Endothelial cell of umbilical vein (primary cell): ENCODE data around the gene PITPNB. TPM values are rescaled to one million over a fixed set of nuclear protein-coding genes. Genes with fewer than 3 reads are reported as not detected.

ENCODE experiments used
- BruUV-seq: library from RNA; stranded (reverse); fragments of 400-500 nt; replicated peaks from 2 replicates; lab custom pipeline; 2021; lab: Mats Ljungman, UMichigan
- CTCF ChIA-PET: fragments of 300-600, 350-600 bp; sonication (Branson Sonifier 250); formaldehyde crosslinking; loops from one replicate; lab custom pipeline; 2021; ENCODE audit warnings: antibody characterized with exemption, inconsistent platforms; lab: Charles Lee
- POLR2A ChIA-PET: fragments of 300-600, 350-600 bp; sonication (Branson Sonifier 250); formaldehyde crosslinking; loops from one replicate; lab custom pipeline; 2021; ENCODE audit warnings: antibody characterized with exemption, inconsistent platforms; lab: Charles Lee
- DNase-seq: peaks from one replicate; pipeline ENCODE4 v3.0.0-alpha.2; 2011; ENCODE audit warnings: low read depth, low spot score
- FAIRE-seq: peaks from 2 replicates; lab custom pipeline; 2011; peaks lifted over from hg19 to GRCh38; lab: Jason Lieb, UNC
- H2AFZ ChIP-seq: 2 replicates; pipeline ENCODE4 v1.6.0; 2012; ENCODE audit warnings: low read depth, low read length, control low read depth, inconsistent platforms
- H3K27ac ChIP-seq: 2 replicates; pipeline ENCODE4 v1.5.1; 2011; ENCODE audit warnings: low read depth, mild to moderate bottlenecking, control low read depth, low read length, moderate library complexity; ENCODE audit not compliant: insufficient read depth
- H3K27me3 ChIP-seq, 2 experiments: 2 replicates each; pipeline versions ENCODE4 v1.6.0 to v1.6.1; 2011; ENCODE audit warnings: low read length in 2 of 2, mixed read lengths in 1 of 2; ENCODE audit not compliant: control insufficient read depth in 2 of 2, insufficient read depth in 2 of 2
- H3K36me3 ChIP-seq, 2 experiments: 2 replicates in 1 of 2; 3 replicates in 1 of 2; pipeline ENCODE4 v1.5.1; 2011; ENCODE audit warnings: low read length in 2 of 2, mild to moderate bottlenecking in 1 of 2, moderate library complexity in 1 of 2; ENCODE audit not compliant: control insufficient read depth in 2 of 2, insufficient read depth in 2 of 2; ENCODE audit errors: extremely low read depth in 1 of 2
- H3K4me1 ChIP-seq: 3 replicates; pipeline ENCODE4 v1.5.1; 2011; ENCODE audit warnings: mild to moderate bottlenecking, low read length; ENCODE audit not compliant: control insufficient read depth, insufficient read depth; ENCODE audit errors: extremely low read depth
- H3K4me2 ChIP-seq: 2 replicates; pipeline ENCODE4 v1.6.1; 2011; ENCODE audit warnings: low read length, control low read depth, mixed read lengths; ENCODE audit not compliant: insufficient read depth
- H3K4me3 ChIP-seq, 3 experiments: fragments of 200-600 bp in 1 of 3; sonication (generic), shearing (Covaris generic) in 1 of 3; replicated peaks in 1 of 3; 2 replicates each; pipeline ENCODE4 v1.5.1; 2011 to 2016; ENCODE audit warnings: control low read depth in 3 of 3, low read length in 3 of 3, mild to moderate bottlenecking in 2 of 3, inconsistent platforms in 1 of 3, low read depth in 1 of 3, moderate library complexity in 1 of 3; ENCODE audit not compliant: insufficient read depth in 1 of 3
- H3K79me2 ChIP-seq: 2 replicates; pipeline ENCODE4 v1.6.0; 2012; ENCODE audit warnings: low read length, inconsistent platforms; ENCODE audit not compliant: control insufficient read depth, insufficient read depth
- H3K9ac ChIP-seq: replicated peaks from 2 replicates; pipeline ENCODE3; 2011; ENCODE audit warnings: low read length, control low read depth; ENCODE audit not compliant: insufficient read depth; ENCODE audit errors: extremely low read depth
- H3K9me1 ChIP-seq: replicated peaks from 3 replicates; pipeline ENCODE4 v1.6.0; 2011; ENCODE audit warnings: mild to moderate bottlenecking, low read length; ENCODE audit not compliant: control insufficient read depth, insufficient read depth; ENCODE audit errors: extremely low read depth
- H3K9me3 ChIP-seq: replicated peaks from 2 replicates; pipeline ENCODE4 v1.5.1; 2012; ENCODE audit warnings: low read length, inconsistent platforms; ENCODE audit not compliant: control insufficient read depth, insufficient read depth
- H4K20me1 ChIP-seq: replicated peaks from 2 replicates; pipeline ENCODE3; 2011; ENCODE audit warnings: mild to moderate bottlenecking, low read length; ENCODE audit not compliant: control insufficient read depth, insufficient read depth; ENCODE audit errors: extremely low read depth
- CTCF ChIP-seq, 2 donors: IDR thresholded peaks; 1 replicate in 1 of 2; 2 replicates in 1 of 2; pipeline ENCODE4 v1.5.1; 2011; ENCODE audit warnings: low read length in 2 of 2, mild to moderate bottlenecking in 2 of 2, moderate library complexity in 2 of 2, control low read depth in 1 of 2, inconsistent platforms in 1 of 2, low read depth in 1 of 2; ENCODE audit not compliant: insufficient read depth in 1 of 2; ENCODE audit errors: extremely low read depth in 1 of 2
- EZH2 ChIP-seq: IDR thresholded peaks from 2 replicates; pipeline ENCODE4 v1.6.1; 2012; ENCODE audit warnings: borderline replicate concordance, low read depth, mild to moderate bottlenecking, moderate library complexity, low read length, inconsistent platforms; ENCODE audit not compliant: severe bottlenecking
- FOS ChIP-seq: IDR thresholded peaks from 2 replicates; pipeline ENCODE4 v1.6.1; 2011; ENCODE audit warnings: mild to moderate bottlenecking, low read length, moderate library complexity, borderline replicate concordance; ENCODE audit not compliant: insufficient read depth
- GATA2 ChIP-seq: IDR thresholded peaks from 2 replicates; pipeline ENCODE4 v1.7.0; 2011; ENCODE audit warnings: low read depth, mild to moderate bottlenecking, moderate library complexity, mixed read lengths, low read length; ENCODE audit not compliant: insufficient read length, insufficient read depth
- JUN ChIP-seq: IDR thresholded peaks from 2 replicates; pipeline ENCODE4 v1.6.1; 2011; ENCODE audit warnings: borderline replicate concordance, low read depth; ENCODE audit not compliant: insufficient read length, insufficient read depth
- MAX ChIP-seq: IDR thresholded peaks from 2 replicates; pipeline ENCODE4 v1.6.1; 2011; ENCODE audit not compliant: insufficient read depth, insufficient read length
- MYC ChIP-seq: IDR thresholded peaks from one replicate; pipeline ENCODE4 v1.6.1; 2011; ENCODE audit warnings: mild to moderate bottlenecking, low read depth, low read length
- POLR2A ChIP-seq: IDR thresholded peaks from 2 replicates; pipeline ENCODE4 v1.6.1; 2012; ENCODE audit warnings: low read depth, mild to moderate bottlenecking, control low read depth, low read length
- POLR2AphosphoS5 ChIP-seq: IDR thresholded peaks from 2 replicates; pipeline ENCODE4 v1.6.1; 2012; ENCODE audit warnings: low read depth, mild to moderate bottlenecking, control low read depth, low read length, moderate library complexity; ENCODE audit not compliant: insufficient read depth
- dilution Hi-C: fragments of 300-500 bp; cut with MboI; formaldehyde crosslinking; loops from one replicate; pipeline ENCODE4 v1.15.0; 2019; ENCODE audit warnings: low sequenced_read_pairs; ENCODE audit not compliant: extremely low pct_ligation_motif_present
- intact Hi-C: fragments of 100-400 bp; cut with micrococcal nuclease; formaldehyde crosslinking; loops from one replicate; pipeline ENCODE4 v1.10.0; 2022
- polyA plus RNA-seq, 4 experiments: library from polyadenylated mRNA; depleted of rRNA in 3 of 4; stranded (reverse) in 3 of 4; unstranded in 1 of 4; fragments of >200 nt; gene quantifications; 2 replicates each; pipeline versions ENCODE4 v1.2.1 to v1.2.3, GENCODE V29; 2011 to 2012; ENCODE audit warnings: missing spikeins in 1 of 4
- total RNA-seq: library from RNA; stranded (reverse); gene quantifications from 2 replicates; pipeline ENCODE4 v1.2.3, GENCODE V29; 2021

PITPNB gene
- total and polyA plus RNA-seq, 2 donors (not counting 3 experiments of a cell fraction or from before 2014, with no cell fraction given) = 29.7 to 108 TPM

- H3K36me3 ChIP-seq = no peaks in the 10 kb centered on the region
- H3K9ac ChIP-seq = no peak overlapping the region
- intact Hi-C loops = no loop called here
- H3K9me3 ChIP-seq = no peaks in the 10 kb centered on the region
- CTCF ChIA-PET = no interaction called here
- H4K20me1 ChIP-seq = no peaks in the 10 kb centered on the region
- H3K4me2 ChIP-seq = no peak overlapping the region
- H3K9me1 ChIP-seq = no peaks in the 10 kb centered on the region
- H3K4me3 ChIP-seq = no peak overlapping the region
- dilution Hi-C loops = no loop called here
- no peaks in the 10 kb centered on the region for H3K4me1 ChIP-seq
- no TSS peak for BruUV-seq
- POLR2A ChIA-PET = no interaction called here
- no peak overlapping the region for H3K27ac ChIP-seq
- FAIRE-seq (no peak), DNase-seq (no peak)
- no peaks in the 10 kb centered on the region for H3K27me3 ChIP-seq
- TF ChIP-seq POLR2AphosphoS5 (no peak), MAX (no peak), JUN (no peak), EZH2 (no peak), POLR2A (no peak), FOS (no peak), CTCF (IDR thresholded peaks at IDR 0.05; ENCODE audit: extremely low read depth in 1 of 2, insufficient read depth in 1 of 2, low read depth in 1 of 2, low read length in 2 of 2) (no peak), GATA2 (no peak), MYC (no peak)
- H3K79me2 ChIP-seq = no peaks in the 10 kb centered on the region
- H2AFZ ChIP-seq = no peak overlapping the region
These were observed 91.2 kb downstream of the PITPNB start for GRCh38 chr22:27827604-27828587.
